IMR-90 (cell line): ENCODE data around the gene C18orf32.

Experiments used
- BHLHE40 ChIP-seq: fragments of 150-350 bp; IDR thresholded peaks from 2 replicates; pipeline ENCODE4 v1.6.1; 2016; ENCODE audit warnings: mild to moderate bottlenecking, low read depth, low read length
- CEBPB ChIP-seq: IDR thresholded peaks from 2 replicates; pipeline ENCODE4 v1.6.1; 2012; ENCODE audit warnings: low read depth, low read length, improper control_type of control experiment
- CHD1 ChIP-seq: IDR thresholded peaks from 2 replicates; pipeline ENCODE4 v1.6.1; 2012; ENCODE audit warnings: low read depth, low read length, improper control_type of control experiment
- FOS ChIP-seq: fragments of 150-350 bp; IDR thresholded peaks from 2 replicates; pipeline ENCODE4 v1.6.1; 2016; ENCODE audit warnings: low read depth, low read length
- MAFK ChIP-seq: IDR thresholded peaks from 2 replicates; pipeline ENCODE4 v1.6.1; 2012; ENCODE audit warnings: low read depth, low read length, improper control_type of control experiment
- MXI1 ChIP-seq: IDR thresholded peaks from 2 replicates; pipeline ENCODE4 v1.6.1; 2012; ENCODE audit warnings: low read depth, mild to moderate bottlenecking, low read length, moderate library complexity, borderline replicate concordance
- POLR2A ChIP-seq: IDR thresholded peaks from 2 replicates; pipeline ENCODE4 v1.6.1; 2012; ENCODE audit warnings: mild to moderate bottlenecking, low read depth, low read length
- RAD21 ChIP-seq: IDR thresholded peaks from 2 replicates; pipeline ENCODE4 v1.6.1; 2012; ENCODE audit warnings: low read length, improper control_type of control experiment
- RCOR1 ChIP-seq: IDR thresholded peaks from 2 replicates; pipeline ENCODE4 v1.6.1; 2012; ENCODE audit warnings: mild to moderate bottlenecking, low read length, improper control_type of control experiment; ENCODE audit not compliant: insufficient replicate concordance
- RFX5 ChIP-seq: IDR thresholded peaks from 2 replicates; pipeline ENCODE4 v1.8.0; 2012; ENCODE audit warnings: low read depth, mild to moderate bottlenecking, low read length, moderate library complexity
- TF ChIP-seq, protein P1 (sequence below): conservative IDR thresholded peaks from 2 replicates; pipeline ENCODE4 v1.5.1; 2012; ENCODE audit warnings: mild to moderate bottlenecking, low read depth, low read length, improper control_type of control experiment
- TF ChIP-seq, protein P2 (sequence below): fragments of 150-350 bp; IDR thresholded peaks from 2 replicates; pipeline ENCODE4 v1.6.1; 2017; ENCODE audit warnings: mild to moderate bottlenecking, antibody characterized with exemption, low read length, low read depth
- TF ChIP-seq, protein P3 (sequence below): fragments of 150-350 bp; IDR thresholded peaks from 2 replicates; pipeline ENCODE4 v1.6.1; 2016; ENCODE audit warnings: low read depth, mild to moderate bottlenecking, low read length, moderate library complexity, borderline replicate concordance

DNA sequence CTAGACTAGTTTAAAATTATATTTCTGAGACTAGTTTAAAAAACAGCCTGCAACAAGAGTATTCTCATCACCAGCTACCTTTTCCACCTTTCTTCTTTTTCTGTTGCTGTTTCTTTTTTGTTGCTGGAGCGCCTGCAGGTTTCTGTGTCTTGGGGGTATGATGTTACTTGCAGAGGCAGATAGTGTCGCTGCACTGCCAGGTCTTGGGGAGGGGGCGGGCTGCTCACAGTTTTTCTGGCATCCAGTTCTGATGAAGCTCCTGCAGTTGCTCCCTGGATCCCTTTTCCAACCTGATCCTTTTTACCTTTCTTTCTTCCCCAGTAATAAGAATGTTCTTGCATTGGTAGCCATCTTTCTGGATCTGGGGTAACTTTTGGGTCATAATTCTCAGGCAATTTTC is 8.0 kb upstream of the C18orf32 start:
- TF ChIP-seq, protein P1, sequence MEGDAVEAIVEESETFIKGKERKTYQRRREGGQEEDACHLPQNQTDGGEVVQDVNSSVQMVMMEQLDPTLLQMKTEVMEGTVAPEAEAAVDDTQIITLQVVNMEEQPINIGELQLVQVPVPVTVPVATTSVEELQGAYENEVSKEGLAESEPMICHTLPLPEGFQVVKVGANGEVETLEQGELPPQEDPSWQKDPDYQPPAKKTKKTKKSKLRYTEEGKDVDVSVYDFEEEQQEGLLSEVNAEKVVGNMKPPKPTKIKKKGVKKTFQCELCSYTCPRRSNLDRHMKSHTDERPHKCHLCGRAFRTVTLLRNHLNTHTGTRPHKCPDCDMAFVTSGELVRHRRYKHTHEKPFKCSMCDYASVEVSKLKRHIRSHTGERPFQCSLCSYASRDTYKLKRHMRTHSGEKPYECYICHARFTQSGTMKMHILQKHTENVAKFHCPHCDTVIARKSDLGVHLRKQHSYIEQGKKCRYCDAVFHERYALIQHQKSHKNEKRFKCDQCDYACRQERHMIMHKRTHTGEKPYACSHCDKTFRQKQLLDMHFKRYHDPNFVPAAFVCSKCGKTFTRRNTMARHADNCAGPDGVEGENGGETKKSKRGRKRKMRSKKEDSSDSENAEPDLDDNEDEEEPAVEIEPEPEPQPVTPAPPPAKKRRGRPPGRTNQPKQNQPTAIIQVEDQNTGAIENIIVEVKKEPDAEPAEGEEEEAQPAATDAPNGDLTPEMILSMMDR: no peak
- TF ChIP-seq POLR2A (no peak), MXI1 (no peak), CHD1 (no peak), CEBPB (no peak), RFX5 (no peak), RCOR1 (no peak), BHLHE40 (no peak), FOS (no peak), RAD21 (no peak), MAFK (no peak)
- TF ChIP-seq, protein P2, sequence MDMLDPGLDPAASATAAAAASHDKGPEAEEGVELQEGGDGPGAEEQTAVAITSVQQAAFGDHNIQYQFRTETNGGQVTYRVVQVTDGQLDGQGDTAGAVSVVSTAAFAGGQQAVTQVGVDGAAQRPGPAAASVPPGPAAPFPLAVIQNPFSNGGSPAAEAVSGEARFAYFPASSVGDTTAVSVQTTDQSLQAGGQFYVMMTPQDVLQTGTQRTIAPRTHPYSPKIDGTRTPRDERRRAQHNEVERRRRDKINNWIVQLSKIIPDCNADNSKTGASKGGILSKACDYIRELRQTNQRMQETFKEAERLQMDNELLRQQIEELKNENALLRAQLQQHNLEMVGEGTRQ: no peak
- TF ChIP-seq, protein P3, sequence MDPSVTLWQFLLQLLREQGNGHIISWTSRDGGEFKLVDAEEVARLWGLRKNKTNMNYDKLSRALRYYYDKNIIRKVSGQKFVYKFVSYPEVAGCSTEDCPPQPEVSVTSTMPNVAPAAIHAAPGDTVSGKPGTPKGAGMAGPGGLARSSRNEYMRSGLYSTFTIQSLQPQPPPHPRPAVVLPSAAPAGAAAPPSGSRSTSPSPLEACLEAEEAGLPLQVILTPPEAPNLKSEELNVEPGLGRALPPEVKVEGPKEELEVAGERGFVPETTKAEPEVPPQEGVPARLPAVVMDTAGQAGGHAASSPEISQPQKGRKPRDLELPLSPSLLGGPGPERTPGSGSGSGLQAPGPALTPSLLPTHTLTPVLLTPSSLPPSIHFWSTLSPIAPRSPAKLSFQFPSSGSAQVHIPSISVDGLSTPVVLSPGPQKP: no peak
